Adipocyte (in vitro differentiated cells): ENCODE data around the gene PRRC1.

Experiments
- DNase-seq: peaks from one replicate; pipeline ENCODE4 v3.0.0-alpha.2; 2015; ENCODE audit warnings: low read depth
- H3K27me3 ChIP-seq: replicated peaks from 2 replicates; pipeline ENCODE4 v1.7.0; 2013; ENCODE audit warnings: mild to moderate bottlenecking, low read length, moderate library complexity; ENCODE audit not compliant: control insufficient read depth, insufficient read depth
- H3K36me3 ChIP-seq: 2 replicates; pipeline ENCODE4 v1.7.0; 2013; ENCODE audit warnings: low read length, mild to moderate bottlenecking, moderate library complexity; ENCODE audit not compliant: control insufficient read depth, insufficient read depth, severe bottlenecking
- H3K4me1 ChIP-seq: 2 replicates; pipeline ENCODE4 v1.7.0; 2013; ENCODE audit warnings: mild to moderate bottlenecking, low read length, moderate library complexity; ENCODE audit not compliant: control insufficient read depth, insufficient read depth
- H3K4me3 ChIP-seq: 2 replicates; pipeline ENCODE4 v1.7.0; 2013; ENCODE audit warnings: mild to moderate bottlenecking, low read length, moderate library complexity
- H3K9ac ChIP-seq: 2 replicates; pipeline ENCODE4 v1.7.0; 2013; ENCODE audit warnings: mild to moderate bottlenecking, low read length, moderate library complexity
- H3K9me3 ChIP-seq: 2 replicates; pipeline ENCODE4 v1.7.0; 2013; ENCODE audit warnings: mild to moderate bottlenecking, low read length, moderate library complexity; ENCODE audit not compliant: control insufficient read depth

The PRRC1 gene

DNA sequence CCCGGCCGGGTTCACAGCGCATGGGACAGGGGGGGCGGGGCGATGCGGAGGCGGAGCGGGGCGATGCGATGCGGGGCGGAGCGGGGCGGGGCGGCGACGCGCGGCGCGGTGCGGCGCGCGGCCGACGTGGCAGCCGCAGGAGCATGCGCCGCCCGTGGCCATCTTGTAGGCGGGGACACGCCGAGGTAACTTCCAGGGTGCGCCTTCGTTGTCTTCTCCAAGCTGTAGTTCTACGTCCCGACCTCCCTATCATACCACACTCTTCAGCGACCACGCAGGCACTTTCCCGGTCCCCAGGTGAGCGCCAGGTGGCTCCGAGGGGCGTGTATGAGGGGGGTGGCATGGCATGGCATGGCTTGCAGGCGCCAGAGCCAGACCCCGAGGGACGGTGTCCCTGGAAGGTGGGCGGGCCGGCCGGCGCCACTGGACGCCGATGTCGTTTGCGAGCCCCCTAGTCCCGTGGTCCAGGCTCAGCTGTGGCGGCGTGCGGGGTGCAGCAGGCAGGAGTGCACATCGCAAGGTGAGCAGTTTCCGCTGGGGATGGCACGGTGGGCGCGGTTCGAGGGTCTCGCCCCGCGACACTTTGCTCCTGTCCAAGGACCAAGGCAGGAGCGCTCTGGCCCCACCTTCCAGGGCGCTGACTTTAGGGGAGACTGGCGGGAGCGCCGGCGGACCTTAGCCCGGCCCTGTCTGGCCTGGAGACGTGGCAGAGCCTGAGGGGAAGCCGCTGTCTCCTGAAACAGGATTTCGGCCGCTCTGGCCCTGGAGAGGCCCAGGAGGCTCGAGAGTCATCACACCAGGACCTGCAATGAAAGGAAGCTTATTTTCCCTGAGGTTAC is at the start of gene PRRC1:
Gene PRRC1 (plus strand): TSS at position 161 of the 839 bp plus-strand sequence. CDS start 5,840 bp downstream, outside the sequence.
- Histone ChIP-seq H3K27me3 (no peaks in the 10 kb centered on the region), H3K4me1 (peaks cover 21% of the 10 kb centered on the region), H3K9me3 (peaks cover 12% of the 10 kb centered on the region), H3K9ac (peak within 1 kb of the TSS; percentile 93), H3K4me3 (peak within 1 kb of the TSS; percentile 93), H3K36me3 (peaks cover 11% of the 10 kb centered on the region)
- peak; percentile 91 for DNase-seq

DNA sequence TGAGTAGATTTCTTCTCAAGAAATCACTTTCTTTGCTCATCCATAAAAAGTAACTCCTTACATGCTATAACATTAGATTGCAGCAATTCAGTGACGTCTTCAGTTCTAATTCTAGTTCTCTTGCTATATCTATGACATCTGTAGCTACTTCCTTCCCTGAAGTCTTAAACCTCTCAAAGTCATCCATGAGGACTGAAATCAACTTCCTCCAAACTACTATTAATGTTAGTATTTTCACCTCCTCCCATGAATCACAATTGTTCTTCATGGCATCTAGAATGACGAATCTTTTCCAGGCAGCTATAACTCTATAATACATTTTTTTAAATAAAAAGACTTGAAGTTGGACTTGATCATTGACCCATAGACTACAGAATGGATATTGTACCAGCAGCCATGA is 46.2 kb upstream of the PRRC1 start:
- no peaks in the 10 kb centered on the region for H3K9me3 ChIP-seq
- H3K9ac ChIP-seq, result no peak overlapping the region
- no peak overlapping the region for H3K4me3 ChIP-seq
- H3K4me1 ChIP-seq, result no peaks in the 10 kb centered on the region
- no peak for DNase-seq
- H3K27me3 ChIP-seq, result no peaks in the 10 kb centered on the region
- no peaks in the 10 kb centered on the region for H3K36me3 ChIP-seq

DNA sequence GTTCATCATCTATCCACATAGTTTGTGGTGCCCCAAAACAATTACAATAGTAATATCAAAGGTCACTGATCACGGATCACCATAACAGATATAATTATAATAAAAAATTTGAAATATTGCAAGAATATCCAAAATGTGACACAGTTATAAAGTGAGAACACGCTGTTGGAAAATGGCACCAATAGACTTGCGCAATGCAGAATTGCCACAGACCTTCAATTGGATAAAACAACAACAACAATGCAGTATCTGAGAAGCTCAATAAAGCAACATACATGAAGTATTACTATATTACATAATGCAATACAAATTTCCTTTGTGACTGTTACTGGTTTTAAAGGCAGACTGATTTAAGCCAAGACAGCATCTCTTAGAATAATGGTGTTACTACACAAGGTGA is 44.7 kb upstream of the PRRC1 start:
- Histone ChIP-seq H3K4me3 (no peak overlapping the region), H3K4me1 (no peaks in the 10 kb centered on the region), H3K36me3 (no peaks in the 10 kb centered on the region), H3K9me3 (no peaks in the 10 kb centered on the region), H3K9ac (no peak overlapping the region), H3K27me3 (no peaks in the 10 kb centered on the region)
- no peak for DNase-seq

- Histone ChIP-seq H3K9me3 (no peaks in the 10 kb centered on the region), H3K9ac (no peak overlapping the region), H3K4me1 (no peaks in the 10 kb centered on the region), H3K4me3 (no peak overlapping the region), H3K27me3 (peaks cover under 1% of the 10 kb centered on the region), H3K36me3 (no peaks in the 10 kb centered on the region)
- no peak for DNase-seq
These were observed 31.0 kb upstream of the PRRC1 start for GRCh38 chr5:127486471-127486870.

DNA sequence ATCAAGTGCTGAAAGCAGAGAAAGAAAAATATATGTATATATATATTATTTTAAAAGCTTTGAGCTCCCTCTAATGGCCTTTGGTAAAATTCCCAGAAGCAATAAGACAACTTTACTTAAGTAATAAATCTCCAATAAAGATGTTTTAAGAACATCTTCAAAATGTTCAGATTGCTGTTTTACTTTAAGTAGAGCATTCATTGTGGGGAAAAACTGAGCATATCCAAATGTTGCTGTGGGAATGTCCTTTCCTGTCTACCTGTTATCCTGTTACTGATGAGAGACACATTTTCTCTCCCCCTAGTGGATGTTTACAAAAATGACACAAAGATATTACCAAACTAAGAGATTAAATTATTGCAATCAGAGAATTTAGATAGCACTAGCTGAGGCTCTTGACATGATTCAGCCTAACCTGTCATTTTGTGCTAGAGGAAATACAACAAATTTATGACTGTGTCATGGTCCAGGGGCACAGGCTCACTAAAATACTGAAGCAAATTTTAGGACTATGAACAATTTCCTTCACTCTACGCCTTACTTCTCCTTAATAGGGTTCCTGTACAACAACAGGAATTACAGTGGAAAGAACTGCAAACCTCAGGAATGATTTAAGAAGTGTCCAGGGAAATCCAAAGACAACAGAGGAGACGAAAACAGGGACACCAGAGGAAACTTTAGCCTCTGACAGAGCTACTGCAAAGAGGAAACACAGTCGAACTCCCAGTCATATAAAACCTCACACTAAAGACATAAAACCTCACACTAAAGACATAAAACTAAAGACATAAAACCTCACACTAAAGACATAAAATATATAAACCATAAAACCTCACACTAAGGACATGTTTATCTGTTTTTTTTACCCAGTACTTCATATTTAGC is 24.3 kb upstream of the PRRC1 start:
- Histone ChIP-seq H3K27me3 (peaks cover 6% of the 10 kb centered on the region), H3K9me3 (no peaks in the 10 kb centered on the region), H3K9ac (no peak overlapping the region), H3K4me1 (no peaks in the 10 kb centered on the region), H3K36me3 (no peaks in the 10 kb centered on the region), H3K4me3 (no peak overlapping the region)
- peak; percentile 77 for DNase-seq

- DNase-seq, result no peak
- no peaks in the 10 kb centered on the region for H3K27me3 ChIP-seq
These were observed 18.9 kb upstream of the PRRC1 start for GRCh38 chr5:127498548-127498947.

GRCh38 chr5:127505905-127506304 is 11.5 kb upstream of the PRRC1 start:
- Histone ChIP-seq H3K9ac (no peak overlapping the region), H3K36me3 (no peaks in the 10 kb centered on the region), H3K9me3 (no peaks in the 10 kb centered on the region), H3K4me3 (no peak overlapping the region), H3K4me1 (no peaks in the 10 kb centered on the region), H3K27me3 (no peaks in the 10 kb centered on the region)
- no peak for DNase-seq

More at GRCh38 chr5:127498548-127498947, 18.9 kb upstream of the PRRC1 start:
- no peaks in the 10 kb centered on the region for H3K4me1 ChIP-seq
- H3K9me3 ChIP-seq, result no peaks in the 10 kb centered on the region
- H3K9ac ChIP-seq, result no peak overlapping the region
- no peak overlapping the region for H3K4me3 ChIP-seq
- H3K36me3 ChIP-seq, result no peaks in the 10 kb centered on the region

- no peak overlapping the region for H3K9ac ChIP-seq
- no peaks in the 10 kb centered on the region for H3K9me3 ChIP-seq
- H3K27me3 ChIP-seq, result no peaks in the 10 kb centered on the region
- no peaks in the 10 kb centered on the region for H3K4me1 ChIP-seq
- no peaks in the 10 kb centered on the region for H3K36me3 ChIP-seq
- H3K4me3 ChIP-seq, result no peak overlapping the region
- no peak for DNase-seq
These were observed 10.8 kb upstream of the PRRC1 start for GRCh38 chr5:127506616-127507015.

DNA sequence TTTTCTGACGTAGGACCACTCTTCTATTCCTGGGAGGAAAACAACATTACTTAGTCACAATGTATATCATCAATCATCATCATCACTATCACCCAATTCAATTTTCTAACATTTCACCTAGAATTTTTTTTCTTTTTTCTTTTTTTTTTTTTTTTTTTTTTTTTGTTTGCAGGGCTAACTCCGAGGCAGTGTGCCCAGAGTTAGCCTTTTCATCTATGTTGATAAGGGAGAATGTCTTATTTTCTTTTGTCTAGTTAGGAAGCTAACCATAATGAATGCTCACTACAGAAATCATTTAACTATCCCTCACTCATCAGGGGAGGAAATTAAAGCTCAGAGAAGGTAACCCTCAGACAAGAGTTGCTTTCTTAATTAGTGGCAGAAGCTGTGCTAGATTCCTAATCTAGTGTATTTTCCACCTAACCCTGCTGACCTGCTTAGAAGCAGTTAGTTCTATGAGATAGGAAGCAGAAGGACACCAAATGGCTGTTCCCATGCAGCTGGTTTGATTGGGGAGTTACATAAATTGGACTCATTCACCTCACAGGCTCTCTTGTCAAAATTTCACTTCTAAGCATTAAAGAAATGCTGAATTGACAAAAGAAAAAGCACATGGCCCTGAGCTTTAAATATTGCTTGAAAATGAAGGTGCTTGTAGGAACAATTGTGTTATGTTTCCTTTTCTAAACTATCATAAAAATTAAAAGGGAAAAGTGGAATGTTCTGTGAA is 8.6 kb upstream of the PRRC1 start:
- no peaks in the 10 kb centered on the region for H3K9me3 ChIP-seq

GRCh38 chr5:127513408-127513970 is 4.0 kb upstream of the PRRC1 start:
- Histone ChIP-seq H3K27me3 (no peaks in the 10 kb centered on the region), H3K4me1 (peaks cover 3% of the 10 kb centered on the region), H3K4me3 (no peak overlapping the region), H3K36me3 (no peaks in the 10 kb centered on the region), H3K9ac (no peak overlapping the region), H3K9me3 (no peaks in the 10 kb centered on the region)
- DNase-seq, result no peak

More for the DNA sequence above, 8.6 kb upstream of the PRRC1 start:
- no peaks in the 10 kb centered on the region for H3K36me3 ChIP-seq
- H3K27me3 ChIP-seq, result no peaks in the 10 kb centered on the region
- H3K9ac ChIP-seq, result no peak overlapping the region
- DNase-seq, result no peak
- no peak overlapping the region for H3K4me3 ChIP-seq
- no peaks in the 10 kb centered on the region for H3K4me1 ChIP-seq
